ENCODE data around the gene DPM1.
A peak's percentile ranks its signal among the peaks of the same experiment; 100 is the strongest.
"Not testable (repeated sequence)": the region's sequence is repeated elsewhere in the genome, so short reads cannot be mapped to it uniquely, and the experiment has no call there.

DPM1 gene

GRCh38 chr20:50978533-50978932 is 20.2 kb upstream of the DPM1 start:
- not testable (repeated sequence) for DNase-seq

DNA sequence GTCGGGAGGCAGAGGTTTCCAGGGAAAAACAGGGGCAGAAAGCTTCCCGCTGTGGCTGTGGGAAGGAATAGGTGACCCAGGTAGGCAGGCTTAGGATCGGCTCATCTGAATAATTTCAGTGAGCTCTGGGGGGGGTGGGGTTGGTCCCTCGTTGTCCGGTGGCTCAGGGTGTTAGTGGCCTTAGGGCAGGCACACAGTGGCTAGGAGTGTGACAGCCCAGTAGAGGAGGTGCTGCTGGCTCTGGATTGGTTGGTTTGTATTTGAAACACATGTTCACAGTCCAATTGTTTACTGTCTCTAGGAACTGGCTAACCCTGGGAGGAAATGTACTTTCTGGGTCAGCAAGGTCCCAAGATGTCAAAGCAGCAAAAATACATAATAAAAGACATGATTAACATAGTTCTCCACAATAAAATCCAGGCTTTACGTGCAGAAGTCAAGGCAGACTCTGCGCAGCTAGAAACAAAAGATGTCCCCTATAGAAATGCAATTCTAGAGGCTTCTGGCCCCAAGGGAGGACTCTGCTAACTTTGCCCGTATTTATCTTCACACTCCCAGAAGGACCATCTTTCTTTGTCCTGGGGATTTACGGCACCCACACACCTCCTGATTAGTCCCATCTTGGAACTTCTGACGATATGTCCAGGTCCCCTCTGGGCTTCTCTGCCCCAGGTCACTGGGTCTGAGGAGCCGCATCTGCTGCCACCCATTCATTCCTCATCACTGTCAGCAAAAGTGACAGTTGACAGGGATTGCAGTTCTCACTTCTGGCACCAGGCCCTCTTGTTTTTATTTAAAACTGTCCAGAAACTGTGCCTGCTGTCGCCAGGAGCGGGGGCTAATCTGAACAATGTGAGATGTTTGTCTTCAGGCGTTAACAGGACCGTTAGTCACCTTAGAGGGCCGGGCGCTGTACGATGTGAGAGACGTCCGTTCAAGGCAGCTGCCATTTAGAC is 19.0 kb upstream of the DPM1 start:
- DNase-seq = no peak

DNA sequence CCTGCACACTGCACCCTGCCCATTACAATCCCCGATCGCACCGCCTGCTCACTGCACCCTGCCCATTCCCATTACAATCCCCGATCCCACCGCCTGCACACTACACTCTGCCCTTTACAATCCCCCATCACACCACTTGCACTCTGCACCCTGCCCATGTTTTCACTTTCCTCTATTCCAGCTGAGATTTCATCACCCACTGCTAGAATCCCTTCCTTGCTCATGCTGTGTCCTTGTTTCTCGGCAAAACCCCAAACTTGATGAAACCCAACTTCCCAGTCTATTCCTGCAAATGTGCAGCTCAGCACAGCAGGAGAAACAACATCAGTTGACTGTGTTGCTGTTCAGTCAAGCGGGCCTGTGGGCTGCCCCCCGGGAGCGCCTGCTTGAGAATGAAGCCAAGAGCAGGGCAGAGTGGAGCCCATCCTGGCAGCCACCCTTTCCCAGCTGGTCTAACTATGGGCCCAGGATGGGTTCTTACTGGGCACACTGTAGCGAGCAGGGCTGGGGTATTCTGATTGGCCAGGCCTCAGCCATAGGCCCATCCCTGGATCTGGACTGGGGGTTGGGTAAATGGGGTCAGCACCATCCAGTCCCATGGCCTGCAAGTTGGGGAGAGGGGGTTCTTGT is 17.5 kb upstream of the DPM1 start:
- DNase-seq = no peak

GRCh38 chr20:50969912-50970311 is 11.6 kb upstream of the DPM1 start:
- DNase-seq = no peak

DNA sequence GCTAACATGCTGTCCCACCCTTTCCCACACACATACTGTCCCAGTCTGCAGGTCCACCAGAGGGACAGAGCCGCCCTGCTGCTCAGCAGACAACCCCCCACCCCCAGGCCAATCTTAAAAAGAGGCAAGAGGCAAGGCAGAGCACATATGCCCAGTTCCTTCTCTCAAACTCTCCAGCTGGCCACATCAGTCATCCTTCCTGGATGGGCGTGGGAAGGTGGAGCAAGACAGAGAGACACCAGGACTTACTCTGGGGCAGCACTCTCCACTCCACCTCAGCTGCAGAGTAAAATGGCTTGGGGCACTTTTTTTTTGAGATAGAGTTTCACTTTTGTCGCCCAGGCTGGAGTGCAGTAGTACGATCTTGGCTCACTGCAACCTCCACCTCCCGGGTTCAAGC is 11.1 kb upstream of the DPM1 start:
- no peak for DNase-seq

GRCh38 chr20:50968289-50968688 is 10.0 kb upstream of the DPM1 start:
- no peak for DNase-seq

DNA sequence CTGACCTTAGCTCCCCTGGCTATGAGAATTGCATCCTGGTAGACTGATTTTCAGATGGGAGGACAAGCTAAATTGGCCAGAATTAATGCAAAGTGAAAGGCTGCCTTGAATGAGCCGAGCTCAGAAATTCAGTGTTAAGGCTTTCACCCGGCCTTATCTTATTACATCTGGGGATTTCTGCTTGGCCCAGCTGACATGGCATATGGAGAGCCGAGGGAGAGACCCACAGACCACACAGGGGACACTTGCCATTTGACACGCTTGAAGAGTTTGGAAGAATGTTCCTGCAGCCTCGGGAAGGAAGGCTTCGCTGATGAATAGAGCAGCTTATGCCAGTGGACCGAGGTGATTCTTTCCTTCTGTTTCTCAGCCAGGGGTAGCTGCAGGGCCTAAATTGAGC is 9.3 kb upstream of the DPM1 start:
- no peak for DNase-seq

- DNase-seq = no peak
Observed at GRCh38 chr20:50959543-50960126, 1.3 kb upstream of the DPM1 start.

GRCh38 chr20:50958615-50959542 is 547 bp upstream of the DPM1 start, which contains the start of gene MOCS3:
MOCS3 (plus strand) TSS chr20:50958818; CDS start chr20:50958843, 25 bp downstream.
- DNase-seq = peak; percentile 23

- no peak for DNase-seq
Observed at GRCh38 chr20:50957276-50957675, 1.1 kb downstream of the DPM1 start.

DNA sequence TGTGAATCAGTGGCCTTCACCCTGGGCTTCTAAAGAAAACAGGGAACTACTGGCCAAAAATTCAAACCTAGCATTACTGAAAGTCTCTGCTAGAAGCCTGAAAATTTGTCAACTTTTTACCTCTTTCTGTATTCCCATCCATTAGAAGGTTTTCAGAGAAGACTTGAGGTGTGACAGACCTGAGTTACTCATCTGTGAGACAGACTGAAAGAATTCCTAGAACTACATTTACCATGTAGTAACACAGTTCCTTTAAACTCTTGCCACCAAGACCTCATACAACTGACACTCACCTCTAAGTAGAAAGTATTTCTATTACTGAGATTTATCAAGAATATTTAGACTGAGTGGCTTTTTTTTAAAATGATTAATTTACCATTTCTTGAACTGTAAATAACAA is 4.5 kb downstream of the DPM1 start:
- DNase-seq = no peak

DNA sequence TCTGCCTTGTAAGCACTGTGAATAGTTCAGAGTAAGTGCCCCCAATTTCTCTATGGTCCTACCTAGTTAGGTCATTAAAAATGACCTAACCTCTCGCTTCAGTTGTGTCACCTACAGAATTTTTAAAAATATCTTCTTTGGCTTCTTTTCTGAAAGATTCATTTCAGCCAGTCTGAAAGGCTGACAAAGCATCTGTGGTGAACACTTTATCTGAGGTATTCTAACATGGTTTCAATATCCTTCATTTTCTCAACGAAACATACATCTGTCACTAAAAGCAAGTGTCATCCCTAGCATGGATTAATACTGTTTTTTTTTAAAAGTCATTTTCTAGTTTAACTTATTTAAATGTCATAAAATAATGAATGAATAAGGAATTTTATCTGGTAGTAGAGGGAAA is 5.1 kb downstream of the DPM1 start:
- DNase-seq = no peak

GRCh38 chr20:50948132-50948785 is 10.1 kb downstream of the DPM1 start:
- DNase-seq = no peak

DNA sequence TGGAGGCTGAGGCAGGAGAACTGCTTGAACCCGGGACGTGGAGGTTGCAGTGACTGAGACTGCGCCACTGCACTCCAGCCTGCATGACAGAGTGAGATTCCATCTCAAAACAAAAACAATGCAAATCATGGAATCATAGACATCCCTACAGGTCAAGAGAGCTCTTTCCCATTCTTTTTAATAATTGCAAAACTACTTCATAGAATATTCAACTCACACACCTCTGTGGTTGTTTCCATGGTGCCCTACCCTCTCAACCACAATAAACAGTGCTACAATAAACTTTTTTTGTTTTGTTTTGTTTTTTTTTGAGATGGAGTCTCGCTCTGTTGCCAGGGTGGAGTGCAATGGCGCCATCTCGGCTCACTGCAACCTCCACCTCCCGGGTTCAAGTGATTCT is 15.3 kb downstream of the DPM1 start:
- DNase-seq = no peak

- no peak for DNase-seq
Observed at GRCh38 chr20:50933589-50933988, 24.7 kb downstream of the DPM1 start.

DNA sequence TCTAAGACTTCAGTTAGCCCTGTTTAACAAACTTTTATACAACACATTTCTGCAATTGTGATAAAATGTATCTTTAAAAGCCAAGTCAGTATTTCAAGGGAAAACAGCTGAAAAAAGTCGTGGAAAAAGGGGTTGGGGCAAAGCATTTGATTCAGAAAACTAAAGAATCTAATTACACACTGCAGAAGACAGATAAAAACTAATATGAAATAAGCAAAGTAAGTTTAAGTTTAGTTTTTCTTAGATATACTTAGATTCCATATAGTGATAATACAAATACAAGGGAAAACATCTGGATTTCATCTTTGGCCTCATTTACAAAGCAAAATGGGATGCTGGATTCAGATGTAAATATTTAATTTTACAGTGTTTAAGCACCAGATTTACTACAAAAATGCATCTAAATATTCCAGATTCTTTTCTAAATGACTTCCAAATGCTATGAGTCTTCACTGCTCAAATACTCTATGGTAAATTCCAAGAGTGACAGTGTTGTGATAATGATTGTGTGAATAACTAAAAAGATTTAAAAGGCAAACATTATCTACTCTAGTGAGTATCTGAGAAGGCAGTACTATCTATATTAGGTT is 25.5 kb downstream of the DPM1 start:
- DNase-seq = no peak

DNA sequence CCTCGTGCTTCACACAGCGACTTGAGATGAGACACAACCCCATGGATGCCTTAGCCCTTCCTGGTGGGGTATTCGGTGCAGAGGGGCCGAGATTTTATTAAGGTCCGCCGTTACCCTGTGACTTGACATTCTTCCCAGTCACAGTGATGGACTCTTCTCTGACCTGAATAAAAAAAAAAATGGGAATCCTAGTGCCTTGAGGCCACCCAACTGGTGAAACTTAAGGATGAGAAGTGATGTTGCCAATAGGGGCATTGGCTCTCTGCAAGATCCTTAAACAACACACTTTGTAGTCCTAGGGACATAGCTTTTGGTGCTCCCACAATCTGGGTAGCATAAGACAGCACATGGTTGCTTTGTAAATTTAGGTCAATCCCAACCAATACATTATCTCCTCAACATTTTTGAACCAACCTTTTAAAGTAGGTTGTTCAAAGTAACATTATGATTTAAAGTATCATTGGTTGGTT is 26.3 kb downstream of the DPM1 start:
- DNase-seq = no peak

GRCh38 chr20:50931306-50932015 is 26.9 kb downstream of the DPM1 start, which contains the start of gene ADNP:
ADNP (minus strand) TSS chr20:50931437; CDS start chr20:50903996, 27,441 bp downstream.
- peak; percentile 77 for DNase-seq

DNA sequence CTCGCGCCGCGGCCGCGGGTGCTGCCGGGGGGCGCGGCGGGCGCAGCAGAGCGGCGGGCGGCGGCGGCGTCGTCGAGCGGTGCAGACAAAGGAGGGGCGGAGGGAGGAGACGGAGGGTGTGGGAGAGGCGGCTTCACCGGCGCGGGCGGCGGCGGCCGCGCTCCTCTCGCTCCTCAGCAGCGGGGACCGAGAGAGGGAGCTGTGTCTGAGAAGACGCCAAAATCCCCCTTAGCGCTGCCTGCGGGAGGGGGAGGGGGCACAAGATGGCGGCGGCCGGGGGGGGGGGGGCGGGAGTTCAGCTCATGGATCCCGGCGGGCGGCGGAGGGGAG is 27.4 kb downstream of the DPM1 start:
- peak; percentile 58 for DNase-seq

- DNase-seq = no peak
Observed at GRCh38 chr20:50930139-50930975, 28.0 kb downstream of the DPM1 start.

Measured in activated gamma-delta T cell (primary cell).